ENCODE data around the gene POU2AF2.
A peak's percentile ranks its signal among the peaks of the same experiment; 100 is the strongest.

GRCh38 chr11:111299101-111300026 is 53.8 kb downstream of the POU2AF2 start:
- TF ChIP-seq, protein P1, sequence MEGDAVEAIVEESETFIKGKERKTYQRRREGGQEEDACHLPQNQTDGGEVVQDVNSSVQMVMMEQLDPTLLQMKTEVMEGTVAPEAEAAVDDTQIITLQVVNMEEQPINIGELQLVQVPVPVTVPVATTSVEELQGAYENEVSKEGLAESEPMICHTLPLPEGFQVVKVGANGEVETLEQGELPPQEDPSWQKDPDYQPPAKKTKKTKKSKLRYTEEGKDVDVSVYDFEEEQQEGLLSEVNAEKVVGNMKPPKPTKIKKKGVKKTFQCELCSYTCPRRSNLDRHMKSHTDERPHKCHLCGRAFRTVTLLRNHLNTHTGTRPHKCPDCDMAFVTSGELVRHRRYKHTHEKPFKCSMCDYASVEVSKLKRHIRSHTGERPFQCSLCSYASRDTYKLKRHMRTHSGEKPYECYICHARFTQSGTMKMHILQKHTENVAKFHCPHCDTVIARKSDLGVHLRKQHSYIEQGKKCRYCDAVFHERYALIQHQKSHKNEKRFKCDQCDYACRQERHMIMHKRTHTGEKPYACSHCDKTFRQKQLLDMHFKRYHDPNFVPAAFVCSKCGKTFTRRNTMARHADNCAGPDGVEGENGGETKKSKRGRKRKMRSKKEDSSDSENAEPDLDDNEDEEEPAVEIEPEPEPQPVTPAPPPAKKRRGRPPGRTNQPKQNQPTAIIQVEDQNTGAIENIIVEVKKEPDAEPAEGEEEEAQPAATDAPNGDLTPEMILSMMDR (IDR thresholded peaks at IDR 0.05): peak; percentile 38 to 90 (median 74)
- no peak for TF ChIP-seq POLR2AphosphoS5 (IDR thresholded peaks at IDR 0.05)
- TF ChIP-seq POLR2A (IDR thresholded peaks at IDR 0.05): peak in 2 of 4 donors; percentile 47 to 56
